Ecto neural progenitor cell (in vitro differentiated cells): ENCODE results near the gene MLC1.

ENCODE experiments used
- DNase-seq: peaks from one replicate; pipeline ENCODE4 v3.0.0-alpha.2; 2018; ENCODE audit warnings: low spot score

Gene MLC1

GRCh38 chr22:50015451-50016307, 69.5 kb downstream of the MLC1 start:
- no peak for DNase-seq

- no peak for DNase-seq
Observed at GRCh38 chr22:50014655-50015401, 70.4 kb downstream of the MLC1 start.

DNA sequence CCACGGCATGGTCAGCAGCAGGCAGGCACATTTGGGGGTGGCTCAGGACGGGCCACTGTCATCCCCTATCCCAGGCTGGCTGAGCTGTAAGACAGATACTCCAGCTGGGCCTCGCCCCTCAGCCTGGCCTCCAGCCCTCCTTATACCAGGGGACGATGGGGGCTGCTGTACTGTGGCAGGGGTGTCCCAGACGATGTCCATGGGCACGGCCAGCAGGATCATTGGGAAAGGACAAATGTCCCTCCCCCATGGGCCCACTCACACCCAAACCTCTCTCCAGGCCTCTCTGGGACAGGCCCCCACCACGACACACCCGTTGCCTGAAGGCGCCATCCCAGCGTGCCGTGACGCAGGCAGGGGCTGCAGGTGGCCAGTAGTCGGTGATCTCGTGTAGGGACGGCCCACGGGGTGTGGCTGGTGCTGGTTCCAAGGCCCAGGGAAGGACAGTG, 71.1 kb downstream of the MLC1 start:
- DNase-seq, result no peak

- DNase-seq, result peak; percentile 55
Observed at GRCh38 chr22:50012211-50013181, 72.7 kb downstream of the MLC1 start, which contains the start of gene IL17REL. TSS of gene IL17REL (minus strand) at chr22:50012765. CDS start at chr22:50012646, 119 bp downstream.

DNA sequence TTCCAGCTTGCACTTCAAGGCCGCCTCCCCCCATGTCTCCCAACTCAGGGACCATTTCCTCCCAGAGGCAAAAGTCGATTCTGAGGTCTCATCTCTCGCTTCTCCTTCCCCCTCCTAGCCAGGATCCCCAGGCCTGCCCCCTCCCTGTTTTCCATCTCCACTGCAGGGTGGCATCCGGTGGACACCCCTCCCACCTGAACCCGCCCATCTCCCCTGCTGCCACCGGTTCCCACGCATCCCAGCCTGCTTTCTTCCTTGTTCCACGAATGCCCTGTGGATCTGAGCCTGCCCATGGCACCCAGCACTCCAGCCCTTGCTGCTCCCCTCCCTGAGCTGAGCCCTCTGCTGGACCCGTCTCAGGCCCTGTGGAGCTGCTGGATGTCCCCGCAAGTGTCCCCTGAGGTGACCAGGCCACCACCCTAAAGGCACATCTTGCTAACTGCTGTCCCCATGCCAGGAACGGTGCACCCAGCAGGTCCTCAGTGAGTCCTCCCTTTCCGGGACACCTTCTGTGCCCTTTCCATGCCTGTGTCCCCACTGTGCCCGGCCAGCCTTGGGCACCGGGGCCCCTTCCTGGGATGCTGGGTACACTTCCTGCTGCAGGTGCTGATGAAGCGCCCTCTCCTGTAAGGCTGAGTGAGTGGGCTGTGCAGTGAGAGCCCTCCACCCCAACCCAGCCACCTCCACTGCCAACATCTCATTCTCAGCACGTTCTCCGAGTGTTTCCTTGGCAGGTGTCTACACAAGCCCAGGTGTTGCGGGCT, 73.6 kb downstream of the MLC1 start:
- DNase-seq, result no peak

GRCh38 chr22:50010676-50011446, 74.4 kb downstream of the MLC1 start:
- DNase-seq, result peak; percentile 46

- peak; percentile 45 for DNase-seq
Observed at GRCh38 chr22:50009765-50010675, 75.2 kb downstream of the MLC1 start.
